Breast epithelium (tissue), 3 donors: ENCODE results near the gene PLEKHG7.

ENCODE experiments used
- CTCF ChIP-seq, 3 donors: fragments of 450-650 bp; IDR thresholded peaks; one replicate each; pipeline ENCODE4 v1.5.1; 2016 to 2017; ENCODE audit warnings: antibody characterized with exemption in 3 of 3, mild to moderate bottlenecking in 3 of 3, moderate library complexity in 3 of 3
- POLR2A ChIP-seq: fragments of 450-650 bp; IDR thresholded peaks from one replicate; pipeline ENCODE4 v1.6.1; 2016; ENCODE audit warnings: antibody characterized with exemption, mild to moderate bottlenecking, moderate library complexity
- POLR2AphosphoS5 ChIP-seq, 3 donors: sonication (generic); formaldehyde crosslinking; IDR thresholded peaks; one replicate each; pipeline ENCODE4 v1.6.1; 2017; ENCODE audit warnings: antibody characterized with exemption in 3 of 3

- TF ChIP-seq CTCF (IDR thresholded peaks at IDR 0.05) (no peak), POLR2AphosphoS5 (IDR thresholded peaks at IDR 0.05) (no peak), POLR2A (no peak)
Observed at GRCh38 chr12:92786045-92786444, 83.3 kb downstream of the PLEKHG7 start.
